BLaER1 treated with 17β-estradiol and CSF1 and Interleukin-3, amounts not matched to agents 10 nM and 100 nM (cell line): ENCODE measurements around the gene KBTBD13.
"Not testable (repeated sequence)": the region's sequence is repeated elsewhere in the genome, so short reads cannot be mapped to it uniquely, and the experiment has no call there.

ENCODE experiments used
- H3K27ac ChIP-seq, 11 experiments: shearing (Covaris generic); formaldehyde crosslinking; 2 replicates each; pipeline ENCODE4 v1.8.1; 2022
- H3K27me3 ChIP-seq, 11 experiments: shearing (Covaris generic); formaldehyde crosslinking; 2 replicates each; pipeline ENCODE4 v1.8.1; 2022
- H3K36me3 ChIP-seq, 11 experiments: shearing (Covaris generic); formaldehyde crosslinking; 2 replicates each; pipeline ENCODE4 v1.8.1; 2022
- H3K4me1 ChIP-seq, 10 experiments: shearing (Covaris generic); formaldehyde crosslinking; 2 replicates each; pipeline ENCODE4 v1.8.1; 2022
- H3K4me2 ChIP-seq, 11 experiments: shearing (Covaris generic); formaldehyde crosslinking; 2 replicates each; pipeline ENCODE4 v1.8.1; 2022
- H3K4me3 ChIP-seq, 10 experiments: shearing (Covaris generic); formaldehyde crosslinking; 2 replicates each; pipeline ENCODE4 v1.8.1; 2022
- H3K9ac ChIP-seq, 11 experiments: shearing (Covaris generic); formaldehyde crosslinking; 2 replicates each; pipeline ENCODE4 v1.8.1; 2022
- H3K9me3 ChIP-seq, 11 experiments: shearing (Covaris generic); formaldehyde crosslinking; replicated peaks in 1 of 11; 2 replicates each; pipeline ENCODE4 v1.8.1; 2022
- H4K20me1 ChIP-seq, 11 experiments: shearing (Covaris generic); formaldehyde crosslinking; 2 replicates each; pipeline ENCODE4 v1.8.1; 2022
- Cebpa-rat ChIP-seq, 11 experiments: shearing (Covaris generic); IDR thresholded peaks; 2 replicates each; pipeline ENCODE4 v1.8.1; 2022

KBTBD13 gene

GRCh38 chr15:65033659-65034269 lies 42.8 kb upstream of the KBTBD13 start:
- Histone ChIP-seq H3K36me3 (no peaks in the 10 kb centered on the region), H3K4me2 (peak overlapping the region; percentile 47 to 79 (median 62)), H3K4me1 (peaks cover 12 to 26% (median 19%) of the 10 kb centered on the region in 10 experiments), H4K20me1 (no peaks in the 10 kb centered on the region; a peak in 1 of 22 replicates), H3K27me3 (no peaks in the 10 kb centered on the region), H3K4me3 (no peak overlapping the region), H3K9me3 (no peaks in the 10 kb centered on the region), H3K9ac (peak overlapping the region in 7 of 11 experiments; percentile 15 to 50 (median 42); a peak in 9 of 22 replicates), H3K27ac (0 out of 22 replicates have a peak overlapping the region, but pooled peaks of 1 of the 11 experiments have one; percentile 10)
- TF ChIP-seq Cebpa-rat (IDR thresholded peaks at IDR 0.05): no peak

GRCh38 chr15:65034719-65035118 lies 41.8 kb upstream of the KBTBD13 start:
- H3K4me1 ChIP-seq: peaks cover 12 to 26% (median 18%) of the 10 kb centered on the region in 10 experiments
- H3K27me3 ChIP-seq: no peaks in the 10 kb centered on the region
- no peaks in the 10 kb centered on the region for H3K9me3 ChIP-seq
- no peaks in the 10 kb centered on the region for H4K20me1 ChIP-seq
- H3K4me3 ChIP-seq: no peak overlapping the region
- H3K4me2 ChIP-seq: no peak overlapping the region
- no peaks in the 10 kb centered on the region for H3K36me3 ChIP-seq
- TF ChIP-seq Cebpa-rat (IDR thresholded peaks at IDR 0.05): no peak
- H3K9ac ChIP-seq: no peak overlapping the region
- H3K27ac ChIP-seq: no peak overlapping the region

DNA sequence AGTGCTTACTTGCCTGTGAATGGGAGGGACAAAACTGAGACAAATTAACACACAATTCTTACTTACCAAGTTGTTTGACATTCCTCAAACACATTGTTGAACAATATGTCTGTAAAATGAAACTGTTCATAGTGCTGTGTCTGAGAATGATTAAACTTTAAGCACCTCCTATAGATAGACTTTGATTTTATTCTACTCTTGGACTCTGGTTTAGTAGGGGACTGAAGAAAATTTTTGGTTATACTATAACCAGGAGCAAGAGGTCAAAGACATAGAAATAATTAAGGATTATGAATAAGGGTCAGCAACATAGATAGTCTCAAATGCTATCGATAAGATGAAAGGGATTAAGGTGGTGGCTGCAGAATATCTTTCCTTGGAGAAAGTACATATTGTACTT lies 39.2 kb upstream of the KBTBD13 start:
- Histone ChIP-seq H3K4me2 (no peak overlapping the region), H3K9ac (no peak overlapping the region), H3K27ac (no peak overlapping the region), H3K4me3 (no peak overlapping the region), H3K36me3 (no peaks in the 10 kb centered on the region), H3K9me3 (no peaks in the 10 kb centered on the region), H3K27me3 (no peaks in the 10 kb centered on the region), H3K4me1 (peaks cover 12 to 26% (median 17%) of the 10 kb centered on the region in 10 experiments), H4K20me1 (no peaks in the 10 kb centered on the region)
- TF ChIP-seq Cebpa-rat (IDR thresholded peaks at IDR 0.05): no peak

DNA sequence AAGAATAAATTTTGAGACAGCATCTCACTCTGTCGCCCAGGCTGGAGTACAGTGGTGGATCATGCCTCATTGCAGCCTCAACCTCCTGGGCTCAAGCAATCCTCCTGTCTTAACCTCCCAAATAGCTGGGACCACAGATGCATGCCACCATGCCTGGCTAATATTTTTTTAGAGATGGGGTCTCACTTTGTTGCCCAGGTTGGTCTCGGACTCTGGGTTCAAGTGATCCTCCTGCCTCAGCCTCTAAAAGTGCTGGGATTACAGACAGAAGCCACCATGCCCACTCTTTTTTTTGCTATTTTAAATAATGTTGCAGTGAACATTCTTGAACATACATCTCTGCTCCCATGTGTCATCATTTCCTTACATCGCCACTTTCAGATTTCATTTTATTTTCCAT lies 38.1 kb upstream of the KBTBD13 start:
- no peaks in the 10 kb centered on the region for H3K9me3 ChIP-seq
- H4K20me1 ChIP-seq: no peaks in the 10 kb centered on the region
- no peaks in the 10 kb centered on the region for H3K36me3 ChIP-seq
- peaks cover 5 to 22% (median 9%) of the 10 kb centered on the region in 10 experiments for H3K4me1 ChIP-seq
- H3K27ac ChIP-seq: no peak overlapping the region
- H3K27me3 ChIP-seq: no peaks in the 10 kb centered on the region
- no peak overlapping the region for H3K4me3 ChIP-seq
- no peak for TF ChIP-seq Cebpa-rat (IDR thresholded peaks at IDR 0.05)
- H3K9ac ChIP-seq: no peak overlapping the region
- H3K4me2 ChIP-seq: no peak overlapping the region

GRCh38 chr15:65038836-65039235 lies 37.7 kb upstream of the KBTBD13 start:
- Histone ChIP-seq H3K36me3 (no peaks in the 10 kb centered on the region), H3K27me3 (no peaks in the 10 kb centered on the region), H3K9me3 (no peaks in the 10 kb centered on the region), H3K4me1 (peaks cover under 1 to 22% (median 5%) of the 10 kb centered on the region in 10 experiments; a peak in 15 of 20 replicates), H3K4me3 (no peak overlapping the region), H4K20me1 (no peaks in the 10 kb centered on the region), H3K9ac (no peak overlapping the region), H3K27ac (no peak overlapping the region), H3K4me2 (no peak overlapping the region)
- no peak for TF ChIP-seq Cebpa-rat (IDR thresholded peaks at IDR 0.05)

GRCh38 chr15:65040461-65040860 lies 36.1 kb upstream of the KBTBD13 start:
- no peaks in the 10 kb centered on the region for H3K36me3 ChIP-seq
- no peaks in the 10 kb centered on the region for H3K9me3 ChIP-seq
- no peak for TF ChIP-seq Cebpa-rat (IDR thresholded peaks at IDR 0.05)
- H3K4me1 ChIP-seq: peaks cover 0 to 23% (median 0%) of the 10 kb centered on the region in 10 experiments; a peak in 6 of 20 replicates
- no peak overlapping the region for H3K4me3 ChIP-seq
- H3K9ac ChIP-seq: no peak overlapping the region
- no peak overlapping the region for H3K27ac ChIP-seq
- no peaks in the 10 kb centered on the region for H3K27me3 ChIP-seq
- no peak overlapping the region for H3K4me2 ChIP-seq
- H4K20me1 ChIP-seq: no peaks in the 10 kb centered on the region

- H3K4me3 ChIP-seq: no peak overlapping the region
- no peak overlapping the region for H3K9ac ChIP-seq
- H3K27ac ChIP-seq: no peak overlapping the region
- no peaks in the 10 kb centered on the region for H3K9me3 ChIP-seq
- H3K4me1 ChIP-seq: peaks cover 0 to 23% (median 0%) of the 10 kb centered on the region in 10 experiments; a peak in 6 of 20 replicates
- H4K20me1 ChIP-seq: no peaks in the 10 kb centered on the region
- H3K36me3 ChIP-seq: no peaks in the 10 kb centered on the region
- peak overlapping the region in 2 of 11 experiments; percentile 10 to 45; a peak in 1 of 22 replicates for H3K4me2 ChIP-seq
- TF ChIP-seq Cebpa-rat (IDR thresholded peaks at IDR 0.05): no peak
- H3K27me3 ChIP-seq: no peaks in the 10 kb centered on the region
Observed at GRCh38 chr15:65041787-65042186, 34.8 kb upstream of the KBTBD13 start.

DNA sequence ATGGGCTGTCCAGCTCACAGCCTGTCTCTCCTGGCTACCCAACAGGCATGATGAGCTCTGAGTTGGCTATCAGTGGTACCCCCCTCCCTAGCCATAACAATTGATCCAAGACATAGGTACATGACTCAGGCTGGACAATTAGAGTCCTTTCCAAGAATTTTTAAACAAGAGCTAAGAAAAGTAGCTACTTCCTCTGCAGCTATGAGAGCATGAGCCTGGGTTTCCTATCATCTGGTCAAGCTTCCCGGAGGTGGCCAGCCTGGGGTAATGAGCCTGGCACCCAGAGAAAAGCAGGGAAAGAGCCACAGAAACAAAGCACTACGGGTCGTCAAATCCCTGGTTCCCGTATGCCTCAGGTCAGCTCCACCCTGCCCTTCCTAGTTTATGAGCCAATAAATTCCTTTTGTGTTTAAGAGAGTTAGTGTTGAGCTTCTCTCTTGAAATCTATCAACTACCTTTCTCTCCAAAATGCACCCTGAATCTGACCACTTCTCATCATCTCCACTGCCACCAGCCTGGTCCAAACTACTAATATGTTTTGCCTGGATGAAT lies 33.7 kb upstream of the KBTBD13 start:
- H3K27ac ChIP-seq: no peak overlapping the region

GRCh38 chr15:65044218-65044617 lies 32.3 kb upstream of the KBTBD13 start:
- not testable (repeated sequence) for H3K9ac ChIP-seq, H3K27ac ChIP-seq, H3K27me3 ChIP-seq, H4K20me1 ChIP-seq, H3K36me3 ChIP-seq, H3K9me3 ChIP-seq, H3K4me3 ChIP-seq
- Histone ChIP-seq H3K4me1 (peaks cover 2 to 23% (median 6%) of the 10 kb centered on the region in 10 experiments), H3K4me2 (peak overlapping the region in 3 of 11 experiments; percentile 44 to 55 (median 53); a peak in 5 of 22 replicates)

More for the DNA sequence above, 33.7 kb upstream of the KBTBD13 start:
- H3K4me1 ChIP-seq: peaks cover 0 to 23% (median 0%) of the 10 kb centered on the region in 10 experiments; a peak in 6 of 20 replicates
- no peaks in the 10 kb centered on the region for H3K36me3 ChIP-seq
- no peak overlapping the region for H3K9ac ChIP-seq
- no peaks in the 10 kb centered on the region for H3K9me3 ChIP-seq
- H4K20me1 ChIP-seq: no peaks in the 10 kb centered on the region
- H3K4me2 ChIP-seq: 0 out of 22 replicates have a peak overlapping the region, but pooled peaks of 2 of the 11 experiments have one; percentile 4 to 10
- H3K27me3 ChIP-seq: no peaks in the 10 kb centered on the region
- H3K4me3 ChIP-seq: no peak overlapping the region
- no peak for TF ChIP-seq Cebpa-rat (IDR thresholded peaks at IDR 0.05)
